Dermis blood vessel endothelial cell (primary cell): ENCODE measurements around the gene OPN1LW. TPM values are rescaled to one million over a fixed set of nuclear protein-coding genes. Genes with fewer than 3 reads are reported as not detected.
"Not testable (repeated sequence)": the region's sequence is repeated elsewhere in the genome, so short reads cannot be mapped to it uniquely, and the experiment has no call there.

Source experiments
- DNase-seq: peaks from one replicate; pipeline ENCODE4 v3.0.0; 2010
- total RNA-seq: library from RNA; depleted of rRNA; stranded (reverse); fragments of >200 nt; gene quantifications from 2 replicates; pipeline ENCODE4 v1.2.3, GENCODE V29; 2014

The OPN1LW gene
- total RNA-seq, 1 donor from 2014 or later, result not detected

- DNase-seq, result peak; percentile 3
Measured at GRCh38 chrX:154135458-154136229, 8.4 kb upstream of the OPN1LW start.

- peak; percentile 75 for DNase-seq
Measured at GRCh38 chrX:154136627-154137161, 7.3 kb upstream of the OPN1LW start.

- DNase-seq, result no peak
Measured at GRCh38 chrX:154138857-154139256, 5.2 kb upstream of the OPN1LW start.

GRCh38 chrX:154140206-154140605, 3.8 kb upstream of the OPN1LW start:
- DNase-seq, result no peak

GRCh38 chrX:154140742-154141141, 3.3 kb upstream of the OPN1LW start:
- no peak for DNase-seq

GRCh38 chrX:154142386-154142785, 1.7 kb upstream of the OPN1LW start:
- no peak for DNase-seq

- no peak for DNase-seq
Measured at GRCh38 chrX:154142950-154143745, 895 bp upstream of the OPN1LW start.

GRCh38 chrX:154151030-154151429, 7.0 kb downstream of the OPN1LW start:
- DNase-seq, result not testable (repeated sequence)

GRCh38 chrX:154156221-154156620, 12.2 kb downstream of the OPN1LW start:
- not testable (repeated sequence) for DNase-seq

GRCh38 chrX:154157207-154157606, 13.2 kb downstream of the OPN1LW start:
- DNase-seq, result not testable (repeated sequence)

- DNase-seq, result not testable (repeated sequence)
Measured at GRCh38 chrX:154159345-154159744, 15.3 kb downstream of the OPN1LW start.

- DNase-seq, result not testable (repeated sequence)
Measured at GRCh38 chrX:154164902-154165301, 20.9 kb downstream of the OPN1LW start.

- not testable (repeated sequence) for DNase-seq
Measured at GRCh38 chrX:154168384-154168783, 24.3 kb downstream of the OPN1LW start.

- not testable (repeated sequence) for DNase-seq
Measured at GRCh38 chrX:154172535-154172943, 28.5 kb downstream of the OPN1LW start.

- DNase-seq, result not testable (repeated sequence)
Measured at GRCh38 chrX:154174356-154174755, 30.3 kb downstream of the OPN1LW start.

GRCh38 chrX:154182296-154182695, 38.3 kb downstream of the OPN1LW start, which contains the start of gene OPN1MW:
Gene OPN1MW (plus strand): TSS chrX:154182596. CDS start chrX:154182678, 82 bp downstream.
- DNase-seq, result not testable (repeated sequence)

- not testable (repeated sequence) for DNase-seq
Measured at GRCh38 chrX:154183794-154184193, 39.8 kb downstream of the OPN1LW start.

- not testable (repeated sequence) for DNase-seq
Measured at GRCh38 chrX:154192846-154193245, 48.8 kb downstream of the OPN1LW start.

- DNase-seq, result not testable (repeated sequence)
Measured at GRCh38 chrX:154194316-154194715, 50.3 kb downstream of the OPN1LW start.

- DNase-seq, result not testable (repeated sequence)
Measured at GRCh38 chrX:154196466-154196865, 52.4 kb downstream of the OPN1LW start.
